Coronary artery (tissue), 2 donors: ENCODE data around the gene BACE2.

Experiments used
- DNase-seq: peaks from one replicate; pipeline ENCODE4 v3.0.0-alpha.2; 2017; ENCODE audit warnings: low spot score
- H3K27ac ChIP-seq, 2 donors: fragments of 200-600 bp; sonication (generic); one replicate each; pipeline ENCODE4 v1.5.1; 2016 to 2019
- H3K4me3 ChIP-seq: fragments of 200-600 bp; sonication (generic); 2 replicates; pipeline ENCODE4 v1.5.1; 2016; ENCODE audit warnings: mild to moderate bottlenecking, moderate library complexity
- TF ChIP-seq, protein P1 (sequence below): fragments of 200-600 bp; sonication (generic); IDR thresholded peaks from one replicate; pipeline ENCODE4 v1.5.1; 2019; ENCODE audit warnings: antibody characterized with exemption

BACE2 gene

DNA sequence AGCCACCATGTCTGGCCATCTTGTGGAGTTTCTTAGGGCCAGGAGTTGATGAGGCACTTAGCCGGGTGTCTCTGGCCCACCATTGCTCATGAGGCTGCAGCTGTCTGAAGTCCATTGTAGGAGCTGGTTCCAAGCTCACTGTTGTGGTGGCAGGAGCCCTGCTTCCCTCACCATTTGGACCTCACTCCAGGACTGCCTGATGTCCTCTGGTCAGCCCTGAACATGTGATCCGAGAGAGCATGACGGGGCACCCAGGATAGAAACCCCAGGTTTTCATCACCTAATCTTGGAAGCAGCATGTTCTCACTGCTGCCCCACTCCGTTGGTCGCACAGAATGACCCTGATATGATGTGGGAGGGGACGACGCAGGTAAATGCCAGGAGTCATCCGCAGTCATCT lies 92.5 kb downstream of the BACE2 start:
- TF ChIP-seq, protein P1, sequence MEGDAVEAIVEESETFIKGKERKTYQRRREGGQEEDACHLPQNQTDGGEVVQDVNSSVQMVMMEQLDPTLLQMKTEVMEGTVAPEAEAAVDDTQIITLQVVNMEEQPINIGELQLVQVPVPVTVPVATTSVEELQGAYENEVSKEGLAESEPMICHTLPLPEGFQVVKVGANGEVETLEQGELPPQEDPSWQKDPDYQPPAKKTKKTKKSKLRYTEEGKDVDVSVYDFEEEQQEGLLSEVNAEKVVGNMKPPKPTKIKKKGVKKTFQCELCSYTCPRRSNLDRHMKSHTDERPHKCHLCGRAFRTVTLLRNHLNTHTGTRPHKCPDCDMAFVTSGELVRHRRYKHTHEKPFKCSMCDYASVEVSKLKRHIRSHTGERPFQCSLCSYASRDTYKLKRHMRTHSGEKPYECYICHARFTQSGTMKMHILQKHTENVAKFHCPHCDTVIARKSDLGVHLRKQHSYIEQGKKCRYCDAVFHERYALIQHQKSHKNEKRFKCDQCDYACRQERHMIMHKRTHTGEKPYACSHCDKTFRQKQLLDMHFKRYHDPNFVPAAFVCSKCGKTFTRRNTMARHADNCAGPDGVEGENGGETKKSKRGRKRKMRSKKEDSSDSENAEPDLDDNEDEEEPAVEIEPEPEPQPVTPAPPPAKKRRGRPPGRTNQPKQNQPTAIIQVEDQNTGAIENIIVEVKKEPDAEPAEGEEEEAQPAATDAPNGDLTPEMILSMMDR = no peak
- H3K27ac ChIP-seq = no peak overlapping the region
- no peak overlapping the region for H3K4me3 ChIP-seq
- no peak for DNase-seq

DNA sequence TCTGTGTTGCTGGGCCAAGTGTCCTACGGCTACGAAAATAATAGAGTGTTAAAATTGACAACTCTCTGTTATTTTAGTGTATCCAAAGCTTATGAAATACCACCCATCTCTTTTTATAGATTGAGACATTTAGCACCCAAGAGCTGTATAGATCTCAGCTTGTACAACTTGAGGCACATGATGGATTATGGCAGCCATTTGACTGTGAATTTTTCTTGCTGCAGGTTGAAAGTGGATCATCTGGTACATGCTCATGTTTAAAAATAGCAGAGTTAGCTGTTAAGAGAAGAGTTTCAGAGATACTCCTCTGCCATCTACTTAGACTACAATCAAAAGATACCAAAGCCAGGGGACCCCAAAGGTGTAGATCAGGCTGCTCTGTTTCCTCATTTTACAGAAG lies 99.4 kb downstream of the BACE2 start:
- TF ChIP-seq, protein P1 = no peak
- DNase-seq = no peak

DNA sequence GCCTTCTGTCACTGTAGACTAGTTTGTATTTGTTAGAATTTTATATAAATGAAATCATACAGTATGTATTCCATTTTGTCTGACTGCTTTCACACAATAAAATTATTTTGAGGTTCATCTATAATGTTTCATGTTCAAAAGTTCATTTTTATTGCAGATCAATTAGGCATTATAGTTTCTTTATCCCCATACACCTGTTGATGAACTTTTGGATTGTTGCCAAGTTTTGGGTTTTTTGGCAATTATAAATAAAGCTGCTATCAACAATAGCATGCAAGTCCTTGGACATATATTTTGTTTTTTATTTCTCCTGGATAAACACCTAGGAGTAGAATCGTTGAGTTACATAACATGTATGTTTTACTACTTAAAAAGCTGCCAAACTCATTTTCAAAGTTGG lies 101.6 kb downstream of the BACE2 start:
- H3K27ac ChIP-seq = no peak overlapping the region
- H3K4me3 ChIP-seq = no peak overlapping the region
- no peak for DNase-seq
- TF ChIP-seq, protein P1 = no peak

More for the DNA sequence above, 99.4 kb downstream of the BACE2 start:
- Histone ChIP-seq H3K27ac (no peak overlapping the region), H3K4me3 (no peak overlapping the region)

DNA sequence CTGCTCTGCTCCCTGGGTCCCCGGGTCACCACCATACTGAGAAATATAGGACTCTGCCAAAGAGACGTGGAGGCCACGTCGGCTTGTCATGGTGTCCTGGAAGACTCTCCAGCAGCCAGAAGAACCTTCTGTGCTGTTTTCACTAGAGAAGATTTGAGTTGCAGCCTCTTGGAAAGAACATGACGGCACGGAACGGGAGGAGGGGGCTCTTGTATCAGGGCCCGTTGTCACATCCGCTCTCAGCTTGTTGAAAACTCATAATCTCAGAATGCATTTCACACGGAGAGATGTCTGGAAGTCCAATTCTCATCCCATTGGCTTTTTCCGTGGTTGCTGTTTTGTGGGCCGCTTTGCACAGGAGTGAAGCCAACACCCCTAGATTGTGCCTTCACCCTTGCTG lies 109.2 kb downstream of the BACE2 start:
- Histone ChIP-seq H3K4me3 (no peak overlapping the region), H3K27ac (no peak overlapping the region)
- DNase-seq = no peak
- TF ChIP-seq, protein P1 = no peak

DNA sequence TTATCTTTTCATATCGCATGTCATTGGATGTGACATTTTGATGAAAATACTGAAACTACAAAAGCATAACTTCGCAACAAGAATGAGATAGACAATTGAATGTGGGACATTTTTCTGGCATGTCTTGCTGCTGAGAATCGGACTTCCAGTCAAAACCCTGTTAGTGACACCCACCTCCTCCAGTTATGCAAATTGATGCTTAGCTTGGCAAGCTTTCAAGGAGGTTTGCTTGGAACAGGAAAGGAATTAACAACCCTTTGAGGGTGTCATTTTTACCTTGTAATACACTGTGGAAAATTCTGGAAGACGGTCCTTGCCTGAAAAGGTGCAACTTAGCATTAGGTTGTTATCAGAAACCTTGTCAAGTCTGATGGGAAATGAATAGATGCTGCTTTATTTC lies 109.9 kb downstream of the BACE2 start:
- TF ChIP-seq, protein P1 = no peak
- no peak overlapping the region for H3K4me3 ChIP-seq
- H3K27ac ChIP-seq = no peak overlapping the region
- no peak for DNase-seq

DNA sequence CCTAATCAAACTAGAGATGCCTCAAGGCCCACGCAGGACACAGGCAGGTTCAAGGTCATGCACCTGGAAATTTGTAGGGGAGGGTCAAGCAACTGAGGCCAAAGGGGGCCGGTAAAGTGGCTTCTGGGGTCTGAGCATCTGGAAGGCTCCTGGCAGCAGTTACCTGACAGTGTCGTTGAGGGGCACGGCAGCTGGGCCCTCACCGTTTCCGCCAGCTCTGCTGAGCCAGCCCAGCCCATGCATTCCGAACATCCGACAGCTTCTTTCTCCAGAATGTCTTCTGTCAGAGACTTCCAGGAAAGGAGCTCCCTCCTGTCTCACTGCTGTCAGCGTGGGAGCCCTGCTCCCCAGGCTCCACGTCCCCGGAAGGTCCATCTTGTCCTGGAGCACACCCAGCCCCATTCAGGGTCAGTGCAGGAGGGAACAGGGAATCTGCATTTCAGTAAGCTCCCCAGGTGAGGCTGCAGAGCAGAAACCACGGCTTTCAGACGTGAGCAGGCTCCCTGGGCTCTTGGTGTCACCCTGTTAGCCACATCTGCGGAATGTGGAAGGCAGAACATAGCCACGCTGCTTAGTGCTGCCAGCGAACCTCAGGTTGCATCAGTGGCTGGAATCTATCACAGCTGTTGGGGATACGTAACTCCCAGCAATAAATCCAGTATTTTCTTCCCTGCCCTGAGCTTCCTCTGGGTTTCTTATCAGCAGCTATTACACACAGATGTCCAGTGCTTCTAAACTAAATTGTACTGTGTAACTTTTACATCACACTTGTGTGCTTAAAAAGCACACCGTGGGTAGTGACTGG lies 112.4 kb downstream of the BACE2 start:
- Histone ChIP-seq H3K27ac (no peak overlapping the region), H3K4me3 (no peak overlapping the region)
- TF ChIP-seq, protein P1 = no peak
- DNase-seq = no peak

DNA sequence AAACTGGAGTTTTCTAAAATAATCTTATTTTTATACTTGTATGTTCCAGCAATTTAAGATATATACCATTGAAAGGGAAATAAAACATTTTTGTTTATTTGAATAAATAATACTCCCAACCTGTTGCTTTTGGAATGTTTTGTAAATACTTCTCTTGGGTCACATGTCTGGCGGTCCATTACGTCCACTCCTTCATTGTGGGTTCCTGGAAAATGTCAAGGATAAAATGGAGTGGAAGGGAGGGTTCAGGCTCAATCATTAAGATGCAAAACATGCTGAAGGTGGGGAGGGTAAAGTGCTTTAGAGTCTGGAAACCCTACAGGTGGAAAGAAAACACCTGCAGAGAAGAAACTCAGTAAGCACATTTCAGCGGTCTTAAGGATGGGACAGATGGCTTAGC lies 114.5 kb downstream of the BACE2 start:
- TF ChIP-seq, protein P1 = no peak
- no peak for DNase-seq
- H3K4me3 ChIP-seq = no peak overlapping the region
- no peak overlapping the region for H3K27ac ChIP-seq
